Stimulated activated CD8-positive, alpha-beta memory T cell treated with anti-CD3 and anti-CD28 coated beads, Interleukin-7, amount 100 ng/mL, for 4 hours (primary cell): Measurements from ENCODE around the gene YEATS2.

Experiments used
- DNase-seq, 2 donors: peaks; one replicate each; pipeline ENCODE4 v3.0.0-alpha.2; 2020; ENCODE audit warnings: low read depth in 2 of 2

YEATS2 gene

GRCh38 chr3:183812761-183813445, 115.3 kb downstream of the YEATS2 start:
- DNase-seq = no peak

GRCh38 chr3:183814240-183814639, 116.6 kb downstream of the YEATS2 start:
- DNase-seq = no peak

GRCh38 chr3:183815563-183815940, 118.0 kb downstream of the YEATS2 start:
- no peak for DNase-seq

- DNase-seq = no peak
These were observed 118.4 kb downstream of the YEATS2 start for GRCh38 chr3:183815951-183816475.

- no peak for DNase-seq
These were observed 119.3 kb downstream of the YEATS2 start for GRCh38 chr3:183816681-183817510.

GRCh38 chr3:183817639-183818038, 120.0 kb downstream of the YEATS2 start:
- no peak for DNase-seq

- no peak for DNase-seq
These were observed 120.5 kb downstream of the YEATS2 start for GRCh38 chr3:183818041-183818620.

- DNase-seq = no peak
These were observed 121.4 kb downstream of the YEATS2 start for GRCh38 chr3:183818706-183819624.

- no peak for DNase-seq
These were observed 122.2 kb downstream of the YEATS2 start for GRCh38 chr3:183819831-183820230.

GRCh38 chr3:183822631-183823030, 125.0 kb downstream of the YEATS2 start:
- DNase-seq = no peak

- no peak for DNase-seq
These were observed 126.4 kb downstream of the YEATS2 start for GRCh38 chr3:183823963-183824362.

GRCh38 chr3:183824761-183825455, 127.3 kb downstream of the YEATS2 start:
- peak in 1 of 2 donors; percentile 12 for DNase-seq

GRCh38 chr3:183825456-183826161, 128.0 kb downstream of the YEATS2 start, which contains the start of gene MAP6D1:
MAP6D1 (minus strand) TSS chr3:183825577; CDS start chr3:183825547, 30 bp downstream.
- peak; percentile 1 to 56 for DNase-seq

GRCh38 chr3:183826448-183827250, 129.1 kb downstream of the YEATS2 start:
- no peak for DNase-seq

GRCh38 chr3:183827809-183828537, 130.4 kb downstream of the YEATS2 start:
- DNase-seq = no peak

- DNase-seq = no peak
These were observed 130.9 kb downstream of the YEATS2 start for GRCh38 chr3:183828538-183828870.

- no peak for DNase-seq
These were observed 131.9 kb downstream of the YEATS2 start for GRCh38 chr3:183829466-183829865.

- no peak for DNase-seq
These were observed 132.6 kb downstream of the YEATS2 start for GRCh38 chr3:183830187-183830586.

- DNase-seq = no peak
These were observed 135.9 kb downstream of the YEATS2 start for GRCh38 chr3:183833516-183833915.
